ENCODE results near the gene TRIM38.
"Not testable (repeated sequence)": the region's sequence is repeated elsewhere in the genome, so short reads cannot be mapped to it uniquely, and the experiment has no call there.

TRIM38 gene

DNA sequence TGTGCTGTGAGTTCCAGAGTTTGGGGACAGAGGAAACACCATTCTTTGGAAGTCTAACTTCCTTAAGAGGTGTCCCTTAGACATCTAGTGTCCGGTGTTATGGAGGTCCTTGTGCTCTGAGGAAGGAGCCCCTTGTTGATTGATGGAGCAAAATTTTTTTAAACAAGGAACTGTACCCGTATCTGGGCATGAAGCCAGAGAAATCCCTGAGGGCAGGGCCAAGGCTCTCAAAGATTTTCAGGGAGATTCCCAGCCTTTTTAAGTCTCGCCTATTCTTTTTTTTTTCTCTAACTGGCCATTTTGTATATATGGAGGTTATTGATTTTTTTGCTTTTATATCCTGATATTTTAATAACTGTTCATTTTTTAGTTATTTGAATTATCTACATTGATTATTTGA is 45.9 kb downstream of the TRIM38 start:
- ATAC-seq, result no peak
- TF ChIP-seq ZNF565 (CRISPR knock-in tag; conservative IDR thresholded peaks at IDR 0.05; ENCODE audit: low read depth) (no peak), RARB (CRISPR knock-in tag; IDR thresholded peaks at IDR 0.05) (no peak), OSR1 (CRISPR knock-in tag; IDR thresholded peaks at IDR 0.05) (no peak), ZC3H10 (CRISPR knock-in tag; IDR thresholded peaks at IDR 0.05) (no peak), ARNTL (CRISPR knock-in tag; IDR thresholded peaks at IDR 0.05; ENCODE audit: borderline replicate concordance, low read depth) (no peak), CSDC2 (CRISPR knock-in tag; IDR thresholded peaks at IDR 0.05) (no peak), TOX (CRISPR knock-in tag; IDR thresholded peaks at IDR 0.05; ENCODE audit: borderline replicate concordance) (no peak), GLIS3 (CRISPR knock-in tag; IDR thresholded peaks at IDR 0.05) (no peak), PPARA (CRISPR knock-in tag; IDR thresholded peaks at IDR 0.05; ENCODE audit: borderline replicate concordance) (no peak)

GRCh38 chr6:26009817-26010216 is 47.2 kb downstream of the TRIM38 start:
- no peak for ATAC-seq
- TF ChIP-seq ESRRG (CRISPR knock-in tag; IDR thresholded peaks at IDR 0.05) (no peak), TCF4 (CRISPR knock-in tag; IDR thresholded peaks at IDR 0.05; ENCODE audit: borderline replicate concordance) (no peak), CREB5 (CRISPR knock-in tag; IDR thresholded peaks at IDR 0.05; ENCODE audit: low read depth) (no peak), ISL1 (CRISPR knock-in tag; IDR thresholded peaks at IDR 0.05) (no peak), TOX (CRISPR knock-in tag; IDR thresholded peaks at IDR 0.05; ENCODE audit: borderline replicate concordance) (no peak), BACH2 (CRISPR knock-in tag; IDR thresholded peaks at IDR 0.05; ENCODE audit: borderline replicate concordance) (no peak), PATZ1 (CRISPR knock-in tag; IDR thresholded peaks at IDR 0.05; ENCODE audit: borderline replicate concordance) (no peak), ZNF8 (CRISPR knock-in tag; IDR thresholded peaks at IDR 0.05) (no peak), ARNTL (CRISPR knock-in tag; IDR thresholded peaks at IDR 0.05; ENCODE audit: borderline replicate concordance, low read depth) (no peak), ZNF565 (CRISPR knock-in tag; conservative IDR thresholded peaks at IDR 0.05; ENCODE audit: low read depth) (no peak)

DNA sequence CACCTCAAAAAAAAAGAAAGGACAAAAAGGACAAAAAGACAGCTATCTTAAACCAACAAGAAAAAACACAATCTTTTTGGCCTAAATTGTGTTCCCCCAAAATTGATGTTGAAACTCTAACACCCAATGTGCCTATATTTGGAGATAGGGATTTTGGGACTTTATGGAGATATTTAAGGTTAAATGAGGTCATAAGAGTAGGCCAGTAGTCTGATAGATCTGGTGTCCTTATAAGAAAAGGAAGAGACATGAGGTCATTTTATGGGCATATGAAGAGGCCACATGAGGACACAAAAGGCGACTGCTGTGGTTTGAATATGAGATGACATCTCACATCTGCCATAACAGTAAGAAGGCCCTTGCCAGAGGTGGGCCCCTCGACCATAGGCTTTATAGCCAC is 49.5 kb downstream of the TRIM38 start:
- TF ChIP-seq SNAI2 (CRISPR knock-in tag; IDR thresholded peaks at IDR 0.05) (no peak), CSRNP3 (CRISPR knock-in tag; IDR thresholded peaks at IDR 0.05) (no peak)
- TF ChIP-seq, protein P1, sequence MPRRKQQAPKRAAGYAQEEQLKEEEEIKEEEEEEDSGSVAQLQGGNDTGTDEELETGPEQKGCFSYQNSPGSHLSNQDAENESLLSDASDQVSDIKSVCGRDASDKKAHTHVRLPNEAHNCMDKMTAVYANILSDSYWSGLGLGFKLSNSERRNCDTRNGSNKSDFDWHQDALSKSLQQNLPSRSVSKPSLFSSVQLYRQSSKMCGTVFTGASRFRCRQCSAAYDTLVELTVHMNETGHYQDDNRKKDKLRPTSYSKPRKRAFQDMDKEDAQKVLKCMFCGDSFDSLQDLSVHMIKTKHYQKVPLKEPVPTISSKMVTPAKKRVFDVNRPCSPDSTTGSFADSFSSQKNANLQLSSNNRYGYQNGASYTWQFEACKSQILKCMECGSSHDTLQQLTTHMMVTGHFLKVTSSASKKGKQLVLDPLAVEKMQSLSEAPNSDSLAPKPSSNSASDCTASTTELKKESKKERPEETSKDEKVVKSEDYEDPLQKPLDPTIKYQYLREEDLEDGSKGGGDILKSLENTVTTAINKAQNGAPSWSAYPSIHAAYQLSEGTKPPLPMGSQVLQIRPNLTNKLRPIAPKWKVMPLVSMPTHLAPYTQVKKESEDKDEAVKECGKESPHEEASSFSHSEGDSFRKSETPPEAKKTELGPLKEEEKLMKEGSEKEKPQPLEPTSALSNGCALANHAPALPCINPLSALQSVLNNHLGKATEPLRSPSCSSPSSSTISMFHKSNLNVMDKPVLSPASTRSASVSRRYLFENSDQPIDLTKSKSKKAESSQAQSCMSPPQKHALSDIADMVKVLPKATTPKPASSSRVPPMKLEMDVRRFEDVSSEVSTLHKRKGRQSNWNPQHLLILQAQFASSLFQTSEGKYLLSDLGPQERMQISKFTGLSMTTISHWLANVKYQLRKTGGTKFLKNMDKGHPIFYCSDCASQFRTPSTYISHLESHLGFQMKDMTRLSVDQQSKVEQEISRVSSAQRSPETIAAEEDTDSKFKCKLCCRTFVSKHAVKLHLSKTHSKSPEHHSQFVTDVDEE (CRISPR knock-in tag; IDR thresholded peaks at IDR 0.05), result no peak
- no peak for ATAC-seq

DNA sequence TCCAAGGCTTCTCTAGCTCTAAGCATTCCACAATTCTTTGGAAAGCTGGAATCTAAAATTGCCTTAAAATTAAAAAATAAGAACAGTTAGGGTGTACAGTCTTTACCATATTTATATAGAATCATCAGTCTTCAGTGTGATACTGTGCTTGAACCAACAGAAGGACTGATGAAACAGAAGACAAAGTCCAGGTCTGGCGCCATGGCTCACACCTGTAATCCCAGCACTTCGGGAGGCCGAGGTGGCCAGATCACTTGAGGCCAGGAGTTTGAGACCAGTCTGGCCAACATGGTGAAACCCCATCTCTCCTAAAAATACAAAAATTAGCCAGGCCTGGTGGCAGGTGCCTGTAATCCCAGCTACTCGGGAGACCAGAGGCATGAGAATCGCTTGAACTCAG is 51.8 kb downstream of the TRIM38 start:
- not testable (repeated sequence) for ATAC-seq

GRCh38 chr6:26016245-26016962 is 53.8 kb downstream of the TRIM38 start:
- no peak for ATAC-seq

More at GRCh38 chr6:26016245-26016962, 53.8 kb downstream of the TRIM38 start:
- TF ChIP-seq SNAI2 (CRISPR knock-in tag; IDR thresholded peaks at IDR 0.05), result no peak
- TF ChIP-seq ISL1 (CRISPR knock-in tag; IDR thresholded peaks at IDR 0.05), result no peak
- no peak for TF ChIP-seq ZNF8 (CRISPR knock-in tag; IDR thresholded peaks at IDR 0.05)
- TF ChIP-seq RARB (CRISPR knock-in tag; IDR thresholded peaks at IDR 0.05), result no peak
- no peak for TF ChIP-seq OSR1 (CRISPR knock-in tag; IDR thresholded peaks at IDR 0.05)
- no peak for TF ChIP-seq CSRNP3 (CRISPR knock-in tag; IDR thresholded peaks at IDR 0.05)
- no peak for TF ChIP-seq TCF4 (CRISPR knock-in tag; IDR thresholded peaks at IDR 0.05; ENCODE audit: borderline replicate concordance)
- TF ChIP-seq ARNTL (CRISPR knock-in tag; IDR thresholded peaks at IDR 0.05; ENCODE audit: borderline replicate concordance, low read depth), result no peak
- TF ChIP-seq ZC3H10 (CRISPR knock-in tag; IDR thresholded peaks at IDR 0.05), result no peak
- no peak for TF ChIP-seq CREB5 (CRISPR knock-in tag; IDR thresholded peaks at IDR 0.05; ENCODE audit: low read depth)
- TF ChIP-seq ZFP3 (CRISPR knock-in tag; IDR thresholded peaks at IDR 0.05), result no peak
- TF ChIP-seq PPARA (CRISPR knock-in tag; IDR thresholded peaks at IDR 0.05; ENCODE audit: borderline replicate concordance), result no peak
- no peak for TF ChIP-seq TOX (CRISPR knock-in tag; IDR thresholded peaks at IDR 0.05; ENCODE audit: borderline replicate concordance)

Measured in SK-N-SH treated with all-trans-retinoic acid at 6 μM for 48 hours (cell line).